ENCODE data around the gene TREML1. TPM values are rescaled to one million over a fixed set of nuclear protein-coding genes. Genes with fewer than 3 reads are reported as not detected.
"Not testable (repeated sequence)": the region's sequence is repeated elsewhere in the genome, so short reads cannot be mapped to it uniquely, and the experiment has no call there.

The TREML1 gene
- total RNA-seq, 4 donors from 2014 or later = not detected

DNA sequence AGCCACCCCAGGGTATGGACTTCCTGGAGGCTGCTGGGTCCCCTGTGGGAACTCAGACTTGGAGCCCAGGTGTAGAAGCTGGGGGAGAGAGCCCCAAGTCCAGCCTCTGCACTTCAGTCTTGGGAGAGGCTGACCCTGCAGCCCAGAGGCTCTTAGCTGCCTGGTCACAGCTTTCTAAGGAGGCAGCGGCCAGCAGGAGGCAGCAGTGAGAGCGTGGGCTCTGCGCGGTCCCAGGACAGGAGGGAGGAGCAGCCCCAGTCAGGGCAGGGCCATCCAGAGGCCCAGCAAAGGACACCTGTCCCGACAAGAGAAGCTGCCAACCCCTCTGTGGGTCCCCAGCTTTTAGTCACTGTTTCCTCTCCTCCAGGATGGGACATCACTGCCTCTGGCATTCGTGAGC, 37.4 kb upstream of the TREML1 start:
- Histone ChIP-seq H3K9me3 (peaks cover 0 to 13% (median 6%) of the 10 kb centered on the region in 3 donors), H3K4me3 (no peak overlapping the region), H3K36me3 (no peaks in the 10 kb centered on the region), H3K4me1 (no peaks in the 10 kb centered on the region), H3K27me3 (peaks cover 0 to 45% (median 0%) of the 10 kb centered on the region in 4 donors), H3K27ac (no peak overlapping the region)
- DNase-seq = no peak
- no peak for TF ChIP-seq POLR2A (IDR thresholded peaks at IDR 0.05)
- TF ChIP-seq, protein P1, sequence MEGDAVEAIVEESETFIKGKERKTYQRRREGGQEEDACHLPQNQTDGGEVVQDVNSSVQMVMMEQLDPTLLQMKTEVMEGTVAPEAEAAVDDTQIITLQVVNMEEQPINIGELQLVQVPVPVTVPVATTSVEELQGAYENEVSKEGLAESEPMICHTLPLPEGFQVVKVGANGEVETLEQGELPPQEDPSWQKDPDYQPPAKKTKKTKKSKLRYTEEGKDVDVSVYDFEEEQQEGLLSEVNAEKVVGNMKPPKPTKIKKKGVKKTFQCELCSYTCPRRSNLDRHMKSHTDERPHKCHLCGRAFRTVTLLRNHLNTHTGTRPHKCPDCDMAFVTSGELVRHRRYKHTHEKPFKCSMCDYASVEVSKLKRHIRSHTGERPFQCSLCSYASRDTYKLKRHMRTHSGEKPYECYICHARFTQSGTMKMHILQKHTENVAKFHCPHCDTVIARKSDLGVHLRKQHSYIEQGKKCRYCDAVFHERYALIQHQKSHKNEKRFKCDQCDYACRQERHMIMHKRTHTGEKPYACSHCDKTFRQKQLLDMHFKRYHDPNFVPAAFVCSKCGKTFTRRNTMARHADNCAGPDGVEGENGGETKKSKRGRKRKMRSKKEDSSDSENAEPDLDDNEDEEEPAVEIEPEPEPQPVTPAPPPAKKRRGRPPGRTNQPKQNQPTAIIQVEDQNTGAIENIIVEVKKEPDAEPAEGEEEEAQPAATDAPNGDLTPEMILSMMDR (IDR thresholded peaks at IDR 0.05) = peak in 1 of 6 experiments; percentile 6
- intact Hi-C loops (cut with DNase I) = no loop called here
- WGBS, 2 donors = 27% methylated on average over 3 of the region's 6 CpGs; no CpG with 5 or more reads in 1 of the 2 donors

- Histone ChIP-seq H3K27me3 (peaks cover 0 to 39% (median 0%) of the 10 kb centered on the region in 4 donors), H3K36me3 (no peaks in the 10 kb centered on the region), H3K4me3 (no peak overlapping the region), H3K9me3 (peaks cover 0 to 13% (median 6%) of the 10 kb centered on the region in 3 donors), H3K27ac (no peak overlapping the region), H3K4me1 (no peaks in the 10 kb centered on the region)
- intact Hi-C loops (cut with DNase I) = no loop called here
- TF ChIP-seq, protein P1 (IDR thresholded peaks at IDR 0.05) = no peak
- TF ChIP-seq POLR2A (IDR thresholded peaks at IDR 0.05) = no peak
- DNase-seq = no peak
- 65 to 88% methylated on average over 2 of the region's 3 CpGs for WGBS, 2 donors
Observed at GRCh38 chr6:41190791-41191190, 36.6 kb upstream of the TREML1 start.

DNA sequence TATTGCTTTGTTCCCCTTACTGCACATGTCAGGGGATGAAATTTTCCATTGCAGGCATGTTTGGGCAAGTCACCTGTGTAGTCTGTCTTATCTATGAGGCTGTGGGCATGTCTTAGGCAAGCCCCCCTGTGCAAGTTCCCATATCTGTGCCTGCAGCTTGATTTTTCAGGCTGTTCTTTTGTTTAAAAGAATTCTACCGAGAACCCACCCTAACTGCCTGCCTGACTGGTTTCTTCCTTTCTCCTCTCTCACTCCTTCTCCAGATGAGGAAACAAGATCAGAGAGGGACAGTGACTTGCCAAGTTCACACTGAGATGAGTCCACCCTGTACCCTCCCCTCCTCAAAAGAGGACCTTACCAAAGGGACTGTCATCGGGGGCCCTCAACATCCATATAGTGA, 35.8 kb upstream of the TREML1 start:
- H3K9me3 ChIP-seq = peaks cover 0 to 13% (median 6%) of the 10 kb centered on the region in 3 donors
- WGBS, 2 donors = 56 to 72% methylated on average over 2 of the region's 2 CpGs

GRCh38 chr6:41189046-41189445, 34.9 kb upstream of the TREML1 start:
- H3K36me3 ChIP-seq; H3K27ac ChIP-seq; H3K4me3 ChIP-seq; DNase-seq; H3K4me1 ChIP-seq; intact Hi-C loops (cut with DNase I): not testable (repeated sequence)
- H3K9me3 ChIP-seq = peaks cover 0 to 13% (median 6%) of the 10 kb centered on the region in 3 donors
- peaks cover 0 to 30% (median 0%) of the 10 kb centered on the region in 4 donors for H3K27me3 ChIP-seq

More for the DNA sequence above, 35.8 kb upstream of the TREML1 start:
- Histone ChIP-seq H3K27ac (no peak overlapping the region), H3K4me3 (no peak overlapping the region), H3K27me3 (peaks cover 0 to 33% (median 0%) of the 10 kb centered on the region in 4 donors), H3K4me1 (no peaks in the 10 kb centered on the region), H3K36me3 (no peaks in the 10 kb centered on the region)
- no peak for TF ChIP-seq POLR2A (IDR thresholded peaks at IDR 0.05)
- TF ChIP-seq, protein P1 (IDR thresholded peaks at IDR 0.05) = no peak
- DNase-seq = no peak
- intact Hi-C loops (cut with DNase I) = no loop called here

GRCh38 chr6:41187924-41188886, 34.1 kb upstream of the TREML1 start:
- Histone ChIP-seq H3K4me3 (no peak overlapping the region), H3K36me3 (no peaks in the 10 kb centered on the region), H3K4me1 (no peaks in the 10 kb centered on the region), H3K27me3 (peaks cover 0 to 21% (median 0%) of the 10 kb centered on the region in 4 donors), H3K9me3 (peaks cover 0 to 13% (median 6%) of the 10 kb centered on the region in 3 donors), H3K27ac (no peak overlapping the region)
- intact Hi-C loops (cut with DNase I) = no loop called here
- TF ChIP-seq, protein P1 (IDR thresholded peaks at IDR 0.05) = no peak
- TF ChIP-seq POLR2A (IDR thresholded peaks at IDR 0.05) = no peak
- 74 to 81% methylated on average over 5 to 6 of the region's 8 CpGs for whole genome bisulfite sequencing, 2 donors
- DNase-seq = no peak

All from esophagus squamous epithelium (tissue), 5 donors.